ENCODE measurements around the gene TEAD1.

The TEAD1 gene

DNA sequence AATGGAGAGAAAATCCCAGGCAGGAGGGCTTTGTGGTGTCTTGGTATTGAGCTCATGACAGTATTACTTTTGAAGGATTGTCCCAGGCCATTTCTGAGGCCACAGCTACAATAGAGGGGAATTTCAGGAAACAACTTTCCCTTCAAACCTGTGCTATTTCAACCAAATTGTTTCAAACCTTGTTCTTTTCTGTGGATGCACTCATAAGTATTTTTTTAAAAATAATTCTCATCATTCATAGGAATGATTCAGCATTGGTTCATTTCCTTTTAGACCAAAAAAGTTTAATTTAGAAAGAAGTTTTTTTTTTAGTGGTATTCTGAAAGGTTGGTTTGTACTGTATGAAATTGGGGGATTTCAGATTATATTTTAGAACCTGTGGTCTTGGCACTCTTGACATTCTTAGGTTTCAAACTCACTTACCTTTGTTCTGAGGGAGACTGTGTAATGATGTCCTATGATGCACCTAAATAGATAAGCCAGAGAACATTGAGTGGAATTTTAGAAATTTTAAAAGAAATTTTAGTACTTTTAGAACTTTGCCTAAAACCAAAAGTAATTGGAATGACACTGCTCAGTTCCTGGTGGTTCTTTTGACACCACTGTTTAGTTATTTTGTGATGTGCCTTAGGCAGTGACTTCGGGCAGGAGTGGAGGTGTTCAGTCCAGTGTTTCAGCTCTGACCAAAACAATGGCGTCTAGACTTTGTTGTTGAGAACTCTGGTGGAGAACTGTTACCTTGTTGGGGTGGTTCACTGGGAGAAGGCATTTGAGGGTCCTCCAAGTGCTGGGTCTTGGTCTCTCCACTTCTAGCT is 12.2 kb downstream of the TEAD1 start:
- DNase-seq (ENCODE audit: low spot score) = no peak

DNA sequence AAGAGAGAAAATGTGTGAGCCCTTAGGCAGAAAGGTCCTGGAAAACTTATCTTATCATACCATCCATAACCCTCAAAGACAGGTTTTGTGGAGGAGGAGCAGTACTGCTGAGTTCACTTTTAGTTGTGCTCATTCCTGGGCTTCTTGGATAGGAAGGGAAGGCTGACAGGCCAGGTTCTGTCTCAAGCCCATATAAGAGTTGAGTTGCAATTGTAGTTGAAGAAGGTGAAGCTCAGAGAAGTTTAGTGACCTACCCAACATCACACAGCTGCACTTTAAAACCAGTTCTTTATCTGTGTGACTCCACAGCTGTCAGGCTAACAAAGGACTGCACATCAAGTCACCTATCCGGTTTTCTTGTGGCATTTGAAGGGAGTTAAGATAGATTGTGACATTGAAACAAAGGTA is 13.0 kb downstream of the TEAD1 start:
- no peak for DNase-seq (ENCODE audit: low spot score)

DNA sequence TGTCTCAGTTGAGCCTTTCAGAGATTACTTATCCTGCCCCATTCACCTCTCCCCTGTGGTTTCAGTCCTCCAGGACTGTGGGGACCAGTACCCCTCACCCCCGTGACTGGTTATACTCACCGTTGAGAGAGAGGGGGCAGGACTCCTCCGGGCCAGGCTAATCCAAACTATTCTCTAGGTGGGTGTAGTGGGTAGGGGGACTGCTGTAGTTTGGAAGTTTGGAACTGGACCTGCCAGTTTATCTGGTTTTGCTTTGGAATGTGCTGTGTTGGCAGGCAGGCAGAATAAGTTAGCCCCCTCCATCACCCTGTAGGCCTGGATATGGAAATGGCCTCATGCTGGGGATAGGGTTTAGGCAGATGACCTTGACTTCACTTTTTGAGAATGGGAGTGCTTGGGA is 13.5 kb downstream of the TEAD1 start:
- DNase-seq (ENCODE audit: low spot score) = no peak

DNA sequence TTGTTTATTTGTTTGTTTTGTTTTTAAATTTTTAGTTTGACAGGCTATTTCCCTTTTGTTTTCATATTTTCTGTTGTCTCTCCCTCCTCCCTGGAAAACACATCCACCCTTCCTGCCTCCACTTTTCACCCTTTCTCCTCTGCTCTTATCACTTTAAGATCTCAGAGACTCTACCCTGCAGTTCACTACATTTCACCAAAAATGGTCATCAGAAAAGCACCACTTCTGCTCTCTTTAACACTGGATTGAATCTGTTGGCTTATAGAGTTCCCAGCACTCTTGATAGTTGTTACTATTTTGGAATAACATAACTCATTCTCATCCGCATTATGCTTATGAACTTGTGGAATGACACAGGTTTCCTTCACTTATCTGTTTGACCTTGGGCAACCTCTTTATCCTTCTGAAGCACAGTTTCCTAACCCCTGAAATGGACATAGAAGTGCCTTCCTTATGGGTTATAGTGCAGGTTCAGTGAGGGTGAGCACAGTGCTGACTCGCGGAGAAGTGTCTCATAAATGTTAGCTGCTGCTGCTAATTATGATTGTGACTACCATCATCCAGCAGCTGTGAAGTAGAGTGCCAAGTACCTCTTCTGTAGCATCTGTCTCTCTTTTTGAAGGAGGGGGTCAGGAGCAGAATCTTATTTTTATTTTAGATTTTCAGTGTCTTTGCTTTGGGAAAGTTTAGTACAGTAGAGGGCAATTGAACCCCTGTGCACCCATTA is 15.0 kb downstream of the TEAD1 start:
- no peak for DNase-seq (ENCODE audit: low spot score)

DNA sequence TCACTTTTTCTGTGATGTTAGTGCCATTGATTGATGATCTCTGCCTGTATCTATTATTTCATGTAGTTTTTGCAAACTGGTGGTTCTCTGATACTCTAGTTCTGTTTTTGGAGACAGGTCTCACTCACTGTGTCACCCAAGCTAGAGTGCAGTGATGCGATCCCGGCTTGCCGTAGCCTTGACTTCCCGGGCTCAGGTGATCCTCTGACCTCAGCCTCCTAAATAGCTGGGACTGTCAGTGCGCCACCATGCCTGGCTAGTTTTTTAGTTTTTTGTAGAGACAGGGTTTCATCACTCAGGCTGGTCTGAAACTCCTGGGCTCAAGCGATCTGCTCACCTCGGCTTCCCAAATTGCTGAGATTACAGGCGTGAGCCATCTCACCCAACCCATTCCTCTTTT is 16.4 kb downstream of the TEAD1 start:
- no peak for DNase-seq (ENCODE audit: low spot score)

DNA sequence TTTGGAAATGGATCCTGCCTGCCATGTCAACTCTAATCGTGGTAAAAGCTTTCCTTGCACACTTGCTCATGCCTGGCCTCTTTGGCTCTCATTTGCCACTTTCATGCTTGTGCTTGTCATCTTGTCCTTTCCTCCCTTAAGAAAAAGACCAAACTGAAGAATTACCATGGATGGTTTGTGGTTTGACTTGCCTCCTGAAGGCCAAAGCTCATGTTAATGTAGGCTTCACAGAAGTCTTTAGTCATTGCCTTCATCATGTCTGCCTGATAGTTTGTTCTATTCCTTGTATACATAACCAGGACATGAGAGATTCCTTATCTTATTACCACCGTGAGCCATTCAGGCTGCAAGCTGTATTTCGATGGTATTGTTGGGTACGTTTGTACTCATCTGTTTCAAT is 17.3 kb downstream of the TEAD1 start:
- DNase-seq (ENCODE audit: low spot score) = no peak

DNA sequence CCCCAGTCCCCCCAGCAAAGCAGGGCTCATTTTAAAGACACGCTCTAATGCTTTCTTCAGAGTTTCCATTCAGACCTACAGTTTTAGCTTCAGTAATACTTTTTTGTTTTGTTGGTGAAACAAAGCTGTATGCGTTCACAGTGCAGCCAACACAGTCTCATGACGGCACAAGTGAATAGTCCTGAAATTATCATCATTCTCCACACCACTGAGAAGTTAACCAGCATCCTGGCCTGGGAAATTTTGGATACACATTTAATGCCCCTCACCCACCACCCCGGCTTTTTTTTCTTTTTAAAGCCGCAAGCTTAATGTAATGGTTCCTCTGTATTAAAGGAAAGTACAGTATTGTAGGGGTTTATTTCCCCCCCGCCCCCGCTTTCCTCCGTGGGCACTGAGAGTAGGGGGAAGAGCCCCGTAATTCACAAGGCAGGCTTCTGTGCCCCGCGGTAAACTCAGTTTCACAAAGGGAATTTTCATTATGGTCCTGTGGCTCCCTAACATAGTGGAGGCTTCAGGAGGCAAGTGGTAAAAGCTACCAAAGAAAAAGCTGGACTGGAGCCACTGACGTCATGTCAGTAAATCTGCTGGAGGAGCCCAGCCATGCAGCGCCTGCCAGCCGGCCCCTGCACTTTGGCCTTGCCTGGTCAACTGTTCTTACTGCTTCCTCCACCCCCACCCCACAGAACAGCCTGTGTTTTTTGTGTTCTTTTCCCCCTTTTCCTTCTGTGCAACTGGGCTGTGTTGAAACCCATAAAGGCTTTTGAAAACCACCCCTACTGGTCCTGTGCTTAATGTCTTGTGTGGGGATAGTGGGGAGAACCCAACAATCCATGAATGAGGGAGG is 18.2 kb downstream of the TEAD1 start:
- no peak for DNase-seq (ENCODE audit: low spot score)

DNA sequence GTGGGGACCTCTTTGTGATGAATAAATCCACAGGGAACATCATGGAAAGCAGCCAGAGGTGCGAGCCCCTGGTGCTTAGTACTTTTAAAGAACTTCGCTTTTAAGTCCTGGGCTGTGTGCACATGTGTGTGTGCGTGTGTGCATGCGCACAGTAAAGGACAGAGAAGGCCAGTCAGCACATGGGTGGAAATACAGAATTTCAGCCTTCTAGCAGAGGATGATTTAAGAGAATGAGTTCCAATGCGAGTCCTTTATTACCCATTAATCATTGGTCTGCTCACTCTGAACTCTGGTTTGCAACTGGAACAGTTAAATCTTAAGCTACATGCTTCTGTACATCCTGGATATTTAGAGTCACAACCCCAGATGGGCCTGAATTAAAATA is 18.9 kb downstream of the TEAD1 start:
- DNase-seq (ENCODE audit: low spot score) = no peak

DNA sequence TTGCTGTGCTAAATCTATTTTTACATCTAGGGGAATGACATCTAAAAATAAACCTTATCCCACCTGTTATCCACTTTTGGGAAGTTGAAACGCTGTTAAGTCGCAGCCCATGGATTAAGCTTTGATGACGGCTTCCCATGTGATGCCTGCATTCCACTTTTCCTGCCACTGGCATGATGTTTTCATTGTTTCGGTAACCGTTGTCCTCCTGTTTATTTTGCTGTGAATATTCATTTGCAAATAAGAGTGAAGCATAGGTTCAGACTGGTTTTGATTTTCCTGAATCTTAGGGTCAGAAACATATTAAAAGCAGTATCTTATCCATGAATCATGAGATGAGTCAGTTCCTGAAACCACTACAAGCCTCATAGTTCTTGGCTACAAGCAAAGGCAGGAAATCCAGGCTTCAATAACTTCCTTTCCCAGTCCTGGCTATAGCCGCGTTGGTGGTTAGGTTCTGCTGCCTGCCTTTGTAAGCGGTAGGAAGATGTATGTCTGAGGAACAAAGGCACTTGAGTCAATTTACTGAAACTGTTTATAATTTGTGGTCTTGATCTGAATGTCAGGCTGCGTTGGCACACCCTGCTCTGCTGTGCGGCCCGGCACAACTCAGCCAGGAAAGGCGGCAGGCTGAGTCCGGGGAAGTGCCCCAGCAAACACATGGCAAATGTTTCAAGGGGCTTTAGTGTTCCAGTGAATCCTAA is 19.4 kb downstream of the TEAD1 start:
- DNase-seq (ENCODE audit: low spot score) = no peak

DNA sequence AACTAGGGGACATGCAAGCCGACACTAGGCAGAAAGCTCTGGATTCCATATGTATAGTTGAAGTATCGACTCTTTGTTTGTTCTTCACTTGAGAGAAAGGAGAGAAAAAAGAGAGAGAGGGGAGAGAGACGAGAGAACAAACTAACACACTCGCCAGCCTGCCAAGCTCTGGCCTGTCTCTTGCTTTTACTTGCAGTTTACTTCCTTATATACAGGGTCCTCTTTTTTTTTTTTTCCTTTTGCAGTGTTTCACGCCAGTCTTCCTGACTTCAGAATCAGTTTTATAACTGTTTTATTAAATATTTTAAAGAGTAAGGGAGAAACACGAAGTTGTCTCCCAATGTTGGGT is 19.9 kb downstream of the TEAD1 start:
- DNase-seq (ENCODE audit: low spot score) = no peak

DNA sequence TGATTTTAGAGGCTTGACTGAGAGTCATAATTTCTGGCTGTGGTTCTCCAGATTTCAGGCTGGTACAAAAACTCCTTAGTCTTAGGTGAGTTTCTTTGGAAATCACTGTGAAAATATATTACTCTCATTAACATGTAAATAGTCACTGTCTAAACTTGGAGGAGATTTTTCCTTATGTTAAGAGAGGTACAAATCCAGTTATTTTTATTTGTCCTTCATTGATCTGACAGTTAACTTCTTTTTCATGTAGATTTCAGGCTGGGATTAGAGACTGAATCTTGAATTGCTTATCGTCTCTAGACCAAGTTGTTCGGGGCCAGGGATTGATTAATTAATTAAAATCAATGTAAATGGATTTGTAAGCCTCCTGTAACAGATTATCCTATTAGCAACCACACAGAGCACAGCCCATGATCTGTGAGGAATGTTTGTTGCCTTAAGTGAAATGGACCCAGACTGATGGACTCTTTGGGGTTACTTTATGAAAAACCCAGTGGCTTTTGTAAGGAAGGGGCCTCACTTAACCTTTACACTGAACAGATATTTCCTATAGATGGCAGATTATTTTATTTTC is 21.1 kb downstream of the TEAD1 start:
- DNase-seq (ENCODE audit: low spot score) = no peak

DNA sequence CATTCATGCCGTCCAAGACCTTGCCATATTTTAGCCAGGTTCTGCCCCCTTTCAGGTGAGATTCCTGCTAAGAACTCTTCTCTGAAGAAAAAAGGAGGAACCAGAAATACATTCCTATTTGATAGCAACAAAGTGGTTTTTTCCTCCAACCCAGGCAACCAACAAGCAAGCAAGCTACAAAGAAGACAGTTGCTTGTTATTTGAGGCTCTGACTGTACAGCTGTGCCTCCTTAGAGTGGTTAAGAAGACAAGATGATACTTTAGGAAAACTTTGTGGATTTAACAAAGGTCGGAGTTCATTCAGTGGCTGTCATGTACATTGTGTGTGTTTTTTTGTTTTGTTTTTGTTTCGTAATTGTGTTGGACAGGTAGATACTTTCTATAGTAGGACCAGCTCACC is 21.7 kb downstream of the TEAD1 start:
- no peak for DNase-seq (ENCODE audit: low spot score)

DNA sequence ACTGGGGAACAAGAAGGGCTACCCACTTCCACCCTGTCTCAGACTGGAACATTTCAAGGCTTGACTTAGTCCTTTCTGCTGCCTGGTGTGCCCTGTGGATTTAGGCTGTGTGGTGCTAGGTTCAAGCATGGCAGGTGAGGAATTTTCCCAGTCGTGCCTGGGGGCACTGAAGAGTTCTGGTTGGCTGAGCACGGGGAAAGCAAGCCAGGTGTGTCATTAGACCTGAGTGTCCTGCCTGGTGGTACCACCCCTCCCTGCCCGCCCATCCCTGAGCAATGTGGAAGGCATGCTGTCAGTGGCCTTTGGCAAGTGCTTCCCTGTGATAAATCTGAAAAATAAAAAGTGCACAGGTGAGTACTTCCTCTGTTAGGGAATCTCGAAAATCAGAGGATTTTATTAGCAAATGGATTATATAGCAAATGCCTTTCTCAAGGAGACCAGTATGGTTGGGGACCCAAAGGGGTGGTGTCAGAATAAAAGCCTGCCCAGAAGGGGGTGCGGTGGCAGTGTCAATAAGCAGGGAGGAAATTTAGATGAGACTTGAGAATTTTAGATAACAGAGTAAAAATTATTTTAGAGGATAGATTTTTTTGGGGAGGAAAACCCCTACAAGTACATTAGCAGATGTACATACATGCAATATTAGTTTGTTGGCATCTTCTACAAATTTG is 22.8 kb downstream of the TEAD1 start:
- no peak for DNase-seq (ENCODE audit: low spot score)

DNA sequence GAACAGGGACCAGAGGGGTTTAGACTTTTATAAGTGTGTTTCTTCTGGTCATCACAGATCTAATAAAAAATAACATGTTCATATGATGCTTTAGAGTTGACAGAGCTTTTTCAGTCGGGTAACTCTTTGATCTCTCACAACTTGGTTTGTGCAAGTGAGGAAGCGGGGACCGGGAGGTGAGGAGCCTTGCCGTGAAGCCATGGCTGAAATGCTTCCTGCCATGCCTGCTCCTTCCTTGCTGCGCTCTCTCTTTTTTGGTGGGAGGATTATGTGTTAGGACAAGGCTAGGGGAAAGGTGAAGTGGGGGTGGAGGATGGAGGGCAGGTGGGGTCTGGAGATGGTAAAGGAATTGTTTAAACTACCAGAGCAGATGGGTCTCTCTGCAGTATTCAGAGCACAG is 23.8 kb downstream of the TEAD1 start:
- DNase-seq (ENCODE audit: low spot score) = no peak

DNA sequence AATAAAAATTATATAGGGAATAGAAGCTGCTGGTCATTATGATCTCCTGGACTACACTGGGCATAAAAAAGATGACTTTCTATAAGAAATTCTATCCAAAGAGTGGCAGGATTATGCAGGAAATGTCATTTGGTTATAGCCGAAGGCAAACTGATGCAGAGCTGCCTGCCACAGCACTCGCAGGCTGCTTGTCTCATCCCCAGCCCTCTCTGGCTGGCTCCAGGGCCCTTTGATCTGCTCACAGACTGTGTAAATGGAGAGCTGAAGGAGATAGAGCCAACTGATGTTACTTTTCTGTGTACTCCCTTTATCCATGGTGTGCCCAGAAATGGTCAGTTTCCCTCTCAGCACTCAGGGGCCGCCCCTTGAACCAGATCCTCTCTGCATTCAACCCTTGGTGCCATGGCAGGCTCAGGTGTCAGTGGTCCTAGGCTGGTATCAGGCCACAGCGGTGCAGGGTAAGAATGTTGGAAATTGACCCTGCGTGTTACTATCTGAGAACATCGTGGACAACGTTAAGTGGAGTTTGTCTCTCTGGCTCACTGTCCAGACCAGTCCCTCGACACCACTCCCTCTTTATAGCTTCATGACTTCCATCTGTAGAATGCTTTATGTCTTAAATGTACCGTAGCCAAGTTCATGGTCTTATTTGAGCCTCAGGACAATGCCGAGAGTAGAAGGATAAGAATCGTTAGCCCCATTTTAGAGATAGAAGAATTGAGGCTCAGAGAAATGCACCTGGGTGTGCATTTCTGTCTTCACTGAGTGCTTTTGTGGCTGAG is 27.8 kb downstream of the TEAD1 start:
- DNase-seq (ENCODE audit: low spot score) = no peak

DNA sequence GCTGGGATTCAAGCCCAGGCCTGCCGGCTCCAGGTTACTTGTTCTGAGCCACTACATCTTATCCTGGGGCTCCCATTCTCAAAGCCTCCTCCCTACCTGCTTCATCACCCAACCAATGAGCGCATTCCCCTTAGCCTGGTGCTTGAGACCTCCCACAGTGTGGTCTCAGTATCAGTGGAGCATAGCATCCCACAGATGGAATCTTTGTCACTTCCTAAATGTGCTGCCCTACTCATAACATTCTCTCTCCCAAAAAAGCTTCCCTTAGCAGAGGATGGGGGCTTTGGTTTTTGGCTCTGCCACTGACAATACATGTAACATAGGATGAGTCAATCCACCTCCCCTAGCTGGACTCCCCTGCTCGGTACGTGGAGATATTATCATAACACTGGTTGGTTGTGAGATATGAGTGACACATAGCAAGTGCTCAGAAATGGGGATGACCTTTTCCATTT is 28.8 kb downstream of the TEAD1 start:
- no peak for DNase-seq (ENCODE audit: low spot score)

DNA sequence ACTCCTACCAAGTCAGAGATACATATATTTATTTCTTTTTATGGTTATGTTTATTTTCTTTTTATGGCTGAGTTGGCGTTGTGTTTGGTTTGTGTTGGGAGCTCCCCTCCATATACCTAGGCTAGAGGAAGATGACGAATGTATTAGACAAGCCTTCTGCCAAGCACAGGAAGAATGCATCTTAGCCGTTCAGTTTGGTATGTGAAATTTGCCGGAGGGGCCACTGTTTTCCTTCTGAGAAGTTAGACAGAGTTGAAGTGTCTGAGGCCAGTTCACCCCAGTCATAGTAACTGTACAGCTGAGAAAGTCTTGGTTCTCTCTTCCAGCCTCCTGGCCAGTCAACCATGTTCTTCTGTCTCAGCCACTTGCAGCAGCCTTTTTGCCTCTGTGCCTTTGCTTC is 29.8 kb downstream of the TEAD1 start:
- no peak for DNase-seq (ENCODE audit: low spot score)

DNA sequence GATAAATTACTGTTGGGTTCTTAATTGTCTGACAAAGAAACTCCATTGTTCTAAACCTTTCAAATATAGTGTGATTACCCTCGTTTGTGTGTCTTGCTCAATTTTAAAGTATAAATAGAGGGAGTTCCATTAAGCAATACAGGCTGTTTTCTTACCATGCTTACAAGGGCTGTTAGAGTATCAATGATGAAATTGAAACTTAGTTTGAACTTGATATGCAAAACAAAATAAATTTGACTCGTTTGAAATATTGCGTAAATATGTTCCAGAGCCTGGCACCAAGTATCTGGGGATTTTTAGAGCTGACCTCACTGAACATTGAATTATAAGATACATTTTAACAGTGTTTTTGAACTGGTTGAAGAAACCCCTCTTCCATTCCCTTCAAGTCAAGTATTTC is 31.7 kb downstream of the TEAD1 start:
- DNase-seq (ENCODE audit: low spot score) = no peak

DNA sequence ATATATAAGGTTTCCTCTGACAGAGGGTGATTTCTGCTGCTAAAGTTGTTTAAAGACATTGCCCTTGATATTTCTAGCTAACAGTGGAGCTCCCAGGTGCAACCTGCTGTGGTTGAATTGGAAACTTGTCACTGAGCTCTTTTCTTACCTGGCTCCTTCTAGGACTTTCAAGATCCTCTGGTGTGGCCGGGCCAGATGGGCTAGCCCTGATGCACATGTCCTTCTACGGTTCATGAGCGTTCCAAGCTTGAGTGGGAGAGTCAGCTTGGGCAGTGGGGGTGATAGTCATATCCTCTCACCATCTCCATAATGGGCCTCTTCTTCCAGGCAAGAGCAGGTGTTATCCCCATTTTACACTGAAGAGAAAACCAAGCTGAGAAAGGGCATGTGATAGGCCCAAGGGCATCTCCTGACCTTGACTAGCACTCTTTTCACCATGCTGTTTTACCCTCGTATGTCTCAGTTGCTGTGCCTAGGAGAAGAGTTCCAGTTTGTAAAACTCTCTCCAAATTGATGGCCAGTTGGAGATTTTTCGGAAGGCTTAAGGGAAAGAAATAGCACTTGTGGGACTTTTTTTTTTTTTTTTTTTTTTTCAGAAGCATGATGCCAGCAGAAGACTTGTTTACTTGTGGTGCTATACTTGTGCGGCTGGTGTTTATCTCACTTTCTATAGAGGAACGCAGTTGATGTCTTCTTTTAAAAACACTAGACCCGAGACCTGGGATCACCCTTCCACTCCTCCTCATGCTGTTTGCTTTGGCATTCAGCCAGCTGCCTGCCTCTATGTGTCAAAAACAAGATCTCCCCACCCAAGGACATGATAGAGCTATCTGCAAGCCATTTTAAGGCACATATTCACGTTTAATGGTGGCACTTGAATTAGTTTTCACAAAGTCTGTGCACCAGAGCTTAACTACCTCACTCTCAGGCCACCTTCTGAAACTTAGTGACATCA is 32.6 kb downstream of the TEAD1 start:
- DNase-seq (ENCODE audit: low spot score) = peak; percentile 7

Data from hematopoietic multipotent progenitor cell treated with erythropoietin and hydrocortisone succinate and interleukin-3 and kit ligand, for 15 days (in vitro differentiated cells).